ENCODE measurements around the gene LYZL4. TPM values are rescaled to one million over a fixed set of nuclear protein-coding genes. Genes with fewer than 3 reads are reported as not detected.

The LYZL4 gene
- total and polyA plus RNA-seq, 2 of the 4 experiments (the other 2 are of a cell fraction) = not detected

- POLR2A ChIA-PET (ENCODE audit: unreplicated experiment) = no interaction called here
- H3K27me3 ChIP-seq (ENCODE audit: control insufficient read depth, insufficient read depth, low read length) = peaks cover 11% of the 10 kb centered on the region
- H3K27ac ChIP-seq (ENCODE audit: insufficient read depth, low read length) = no peak overlapping the region
- no peak overlapping the region for H4K91ac ChIP-seq (ENCODE audit: insufficient read depth, low read depth, low read length)
- H4K8ac ChIP-seq (ENCODE audit: low read depth in 2 of 2, low read length in 2 of 2) = no peak overlapping the region
- no peak overlapping the region for H3K56ac ChIP-seq (ENCODE audit: extremely low read depth, insufficient read depth, low read length)
- no peaks in the 10 kb centered on the region for H3K9me3 ChIP-seq (ENCODE audit: control insufficient read depth, insufficient read depth, low read length)
- no peak overlapping the region for H2BK15ac ChIP-seq (ENCODE audit: low read depth, low read length)
- no peak overlapping the region for H3K4ac ChIP-seq (ENCODE audit: low read depth, low read length)
- TF ChIP-seq CHD1 (IDR thresholded peaks at IDR 0.05; ENCODE audit: low read depth, low read length) (no peak), RFX5 (IDR thresholded peaks at IDR 0.05; ENCODE audit: low read depth, low read length) (no peak), SMC3 (IDR thresholded peaks at IDR 0.05; ENCODE audit: low read depth, low read length) (no peak), FOS (IDR thresholded peaks at IDR 0.05; ENCODE audit: low read depth, low read length) (no peak)
- H3K4me2 ChIP-seq (ENCODE audit: low read depth, low read length) = no peak overlapping the region
- no peaks in the 10 kb centered on the region for H4K20me1 ChIP-seq (ENCODE audit: insufficient read depth, low read length)
- H3K9ac ChIP-seq (ENCODE audit: low read depth, low read length) = no peak overlapping the region
- no peak overlapping the region for H4K5ac ChIP-seq (ENCODE audit: low read depth, low read length)
- H2BK120ac ChIP-seq (ENCODE audit: low read depth, low read length) = no peak overlapping the region
- no peaks in the 10 kb centered on the region for H3K9me1 ChIP-seq (ENCODE audit: insufficient read depth, low read length)
- BruUV-seq (replicated peaks) = no TSS peak
- H3K4me3 ChIP-seq (ENCODE audit: insufficient read depth, low read depth, low read length) = no peak overlapping the region
- WGBS, 2 experiments (ENCODE audit: extremely low coverage in 2 of 2, insufficient read length in 1 of 2) = no CpG with 5 or more reads among the region's 8 CpGs
- intact Hi-C loops (cut with micrococcal nuclease) (loop anchor here (5.0 to 10.0 kb wide), 2 partner anchors 324 to 1856 kb away; no protein-coding TSS in a partner anchor), dilution Hi-C loops (cut with HindIII; ENCODE audit: low sequenced_read_pairs, unreplicated experiment) (no loop called here), in situ Hi-C loops (cut with MboI; ENCODE audit: low sequenced_read_pairs) (loop anchor here (5.0 to 25.0 kb wide), 4 partner anchors 194 to 546 kb away; no protein-coding TSS in a partner anchor)
- no peaks in the 10 kb centered on the region for H3K36me3 ChIP-seq (ENCODE audit: control insufficient read depth, insufficient read depth, low read length)
- no peak overlapping the region for H2AK9ac ChIP-seq (replicated peaks; ENCODE audit: low read depth, low read length, poor library complexity)
- no peak overlapping the region for H2AFZ ChIP-seq (replicated peaks; ENCODE audit: low read length, poor library complexity)
- no peak overlapping the region for H3K18ac ChIP-seq (ENCODE audit: low read depth, low read length)
- ATAC-seq (ENCODE audit: low read depth) (no peak), DNase-seq (no peak)
- H2BK5ac ChIP-seq (ENCODE audit: low read depth, low read length, poor library complexity, severe bottlenecking) = no peak overlapping the region
- no peaks in the 10 kb centered on the region for H3K79me1 ChIP-seq (ENCODE audit: low read depth in 1 of 2, low read length in 2 of 2)
- CTCF ChIA-PET = no interaction called here
- no peak overlapping the region for H3K14ac ChIP-seq (replicated peaks; ENCODE audit: low read depth, low read length)
- no peak overlapping the region for H2BK20ac ChIP-seq (ENCODE audit: low read depth, low read length)
- H3K23ac ChIP-seq (ENCODE audit: low read depth, low read length) = no peak overlapping the region
- H2AK5ac ChIP-seq (ENCODE audit: low read depth, low read length) = no peak overlapping the region
- H3K4me1 ChIP-seq (ENCODE audit: control insufficient read depth, insufficient read depth, low read length) = no peaks in the 10 kb centered on the region
These were observed 30.5 kb upstream of the LYZL4 start for GRCh38 chr3:42440924-42441323.

Measured in IMR-90 (cell line).